Fibroblast of the aortic adventitia (primary cell): ENCODE results near the gene ERCC5. TPM values are rescaled to one million over a fixed set of nuclear protein-coding genes. Genes with fewer than 3 reads are reported as not detected.

Experiments
- DNase-seq: peaks from one replicate; pipeline ENCODE4 v3.0.0-alpha.2; 2010; ENCODE audit warnings: low read depth
- H3K4me3 ChIP-seq: 2 replicates; pipeline ENCODE4 v1.5.1; 2011; ENCODE audit warnings: low read depth, mild to moderate bottlenecking, control low read depth, low read length, moderate library complexity
- total RNA-seq: library from RNA; depleted of rRNA; stranded (reverse); fragments of >200 nt; gene quantifications from 2 replicates; pipeline ENCODE4 v1.2.3, GENCODE V29; 2012; ENCODE audit warnings: low replicate concordance
- TF ChIP-seq, protein P1 (sequence below): IDR thresholded peaks from 2 replicates; pipeline ENCODE4 v1.5.1; 2011; ENCODE audit warnings: mild to moderate bottlenecking, low read length, control low read depth, inconsistent platforms; ENCODE audit not compliant: insufficient read depth

ERCC5 gene
- total RNA-seq, 1 donor = 98.0 TPM

DNA sequence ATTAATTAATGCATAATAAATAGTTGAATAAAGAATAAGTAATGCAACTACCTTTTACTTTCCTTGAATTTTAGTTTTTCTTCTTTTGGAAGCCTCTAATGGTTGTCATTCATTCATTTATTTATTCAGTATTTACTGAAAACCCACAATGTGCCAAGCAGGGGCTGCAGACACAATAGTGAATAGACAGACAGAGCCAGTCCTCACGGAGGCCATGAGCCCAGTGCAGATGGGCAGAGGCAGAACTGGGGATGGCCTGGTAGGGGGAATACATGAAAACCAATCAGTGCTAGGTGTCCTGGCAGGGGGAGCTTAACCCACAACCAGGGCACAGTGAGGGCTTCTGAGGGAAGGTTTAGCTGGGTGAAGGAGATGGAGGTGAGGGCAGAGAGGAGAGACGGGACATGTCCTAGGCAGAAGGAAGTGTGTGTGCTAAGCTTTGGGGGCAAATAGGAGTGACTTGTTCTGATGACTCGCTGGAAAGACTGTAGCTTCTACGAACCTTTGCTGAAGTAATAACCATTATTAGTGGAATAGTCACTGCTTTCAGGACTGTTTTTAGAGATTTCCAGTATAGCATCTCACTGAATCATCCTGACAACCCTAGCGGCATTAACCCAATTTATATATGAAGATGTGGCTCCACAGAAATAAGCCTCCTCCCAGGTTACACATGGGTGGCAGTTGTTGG, 55.9 kb downstream of the ERCC5 start:
- H3K4me3 ChIP-seq = no peak overlapping the region
- DNase-seq = no peak
- TF ChIP-seq, protein P1, sequence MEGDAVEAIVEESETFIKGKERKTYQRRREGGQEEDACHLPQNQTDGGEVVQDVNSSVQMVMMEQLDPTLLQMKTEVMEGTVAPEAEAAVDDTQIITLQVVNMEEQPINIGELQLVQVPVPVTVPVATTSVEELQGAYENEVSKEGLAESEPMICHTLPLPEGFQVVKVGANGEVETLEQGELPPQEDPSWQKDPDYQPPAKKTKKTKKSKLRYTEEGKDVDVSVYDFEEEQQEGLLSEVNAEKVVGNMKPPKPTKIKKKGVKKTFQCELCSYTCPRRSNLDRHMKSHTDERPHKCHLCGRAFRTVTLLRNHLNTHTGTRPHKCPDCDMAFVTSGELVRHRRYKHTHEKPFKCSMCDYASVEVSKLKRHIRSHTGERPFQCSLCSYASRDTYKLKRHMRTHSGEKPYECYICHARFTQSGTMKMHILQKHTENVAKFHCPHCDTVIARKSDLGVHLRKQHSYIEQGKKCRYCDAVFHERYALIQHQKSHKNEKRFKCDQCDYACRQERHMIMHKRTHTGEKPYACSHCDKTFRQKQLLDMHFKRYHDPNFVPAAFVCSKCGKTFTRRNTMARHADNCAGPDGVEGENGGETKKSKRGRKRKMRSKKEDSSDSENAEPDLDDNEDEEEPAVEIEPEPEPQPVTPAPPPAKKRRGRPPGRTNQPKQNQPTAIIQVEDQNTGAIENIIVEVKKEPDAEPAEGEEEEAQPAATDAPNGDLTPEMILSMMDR = no peak

DNA sequence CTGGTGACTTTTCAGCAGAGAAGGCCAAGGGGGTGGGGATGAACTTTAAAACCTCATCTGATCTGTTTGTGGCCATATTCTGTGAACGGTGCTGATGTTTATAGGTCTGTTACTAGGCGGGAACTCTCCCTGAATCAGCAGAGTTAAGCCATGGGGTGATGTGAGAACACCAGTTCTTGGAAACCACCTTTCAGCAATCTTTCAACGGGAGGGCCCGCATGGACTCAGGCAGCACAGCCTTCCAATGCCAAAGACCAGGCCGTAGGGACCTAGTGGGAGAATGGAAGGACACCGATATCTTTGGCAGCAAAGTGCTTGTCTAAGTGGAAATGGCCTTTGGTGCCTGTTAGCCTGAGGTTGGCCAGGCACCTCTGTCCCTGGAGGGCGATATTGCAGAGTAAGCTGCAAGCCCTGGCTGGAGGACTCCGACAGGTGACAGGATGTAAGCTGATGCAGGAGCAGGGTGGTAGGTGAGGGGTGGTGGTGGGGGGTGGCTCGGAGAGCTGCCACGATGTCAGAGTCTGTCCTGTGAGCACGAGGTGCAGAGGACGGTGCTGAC, 57.0 kb downstream of the ERCC5 start:
- H3K4me3 ChIP-seq = no peak overlapping the region
- TF ChIP-seq, protein P1 = no peak
- DNase-seq = no peak

DNA sequence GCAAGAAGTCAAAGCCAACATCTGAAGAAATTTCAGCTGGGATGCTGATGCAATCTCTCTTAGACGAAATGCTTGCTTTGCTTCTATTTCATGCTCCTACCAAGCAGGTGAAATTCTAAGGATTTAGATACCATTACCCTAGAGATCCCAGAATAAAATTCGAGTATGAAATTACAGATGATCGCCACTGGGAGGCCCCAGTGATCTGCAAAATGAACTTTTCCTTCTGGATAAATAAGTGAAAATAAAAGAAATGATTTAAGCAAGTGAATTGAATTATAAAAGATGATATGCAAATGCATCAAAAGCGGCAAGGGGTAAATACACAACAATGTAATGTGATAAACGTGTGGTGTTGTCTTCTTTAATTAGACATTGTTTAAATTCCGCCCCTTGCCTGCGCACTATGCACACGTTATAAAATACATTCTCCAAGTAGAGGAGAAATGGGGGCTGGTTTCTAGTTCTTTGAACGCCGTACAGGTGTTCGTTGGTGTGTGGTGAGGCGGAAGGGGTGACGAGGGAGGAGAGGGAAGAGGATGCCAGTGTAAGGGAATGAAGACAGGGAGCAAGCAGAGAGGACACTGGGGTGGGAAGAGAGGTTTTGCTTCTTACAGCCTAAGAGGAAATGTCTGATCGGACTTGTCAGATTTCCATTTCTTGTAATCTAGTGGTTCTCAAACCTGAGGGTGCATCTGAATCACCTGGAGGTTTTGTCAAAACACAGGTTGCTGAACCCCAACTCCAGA, 58.0 kb downstream of the ERCC5 start:
- no peak overlapping the region for H3K4me3 ChIP-seq
- TF ChIP-seq, protein P1 = peak; percentile 47
- DNase-seq = peak; percentile 26

DNA sequence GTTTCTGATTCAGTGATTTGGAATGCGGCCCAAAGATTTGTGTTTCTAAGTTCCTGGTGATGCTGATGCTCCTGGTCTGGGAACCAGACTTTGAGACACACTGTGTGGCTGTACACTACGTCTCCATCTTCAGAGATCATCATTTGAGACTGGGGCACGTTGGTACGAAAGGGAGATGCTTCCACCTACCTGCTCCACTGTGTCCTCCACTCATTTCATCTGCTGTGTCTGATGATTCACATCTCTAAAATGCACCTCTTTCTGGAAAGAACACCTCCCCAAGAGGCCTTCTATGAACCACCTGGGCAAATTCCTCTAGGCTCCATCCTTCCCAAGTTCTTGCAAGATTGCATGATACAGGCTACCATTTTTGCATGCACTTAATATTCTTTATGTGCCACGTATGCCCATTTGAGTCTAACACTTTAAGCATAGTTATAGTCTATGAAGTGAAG, 58.6 kb downstream of the ERCC5 start:
- H3K4me3 ChIP-seq = no peak overlapping the region
- DNase-seq = no peak
- TF ChIP-seq, protein P1 = no peak

DNA sequence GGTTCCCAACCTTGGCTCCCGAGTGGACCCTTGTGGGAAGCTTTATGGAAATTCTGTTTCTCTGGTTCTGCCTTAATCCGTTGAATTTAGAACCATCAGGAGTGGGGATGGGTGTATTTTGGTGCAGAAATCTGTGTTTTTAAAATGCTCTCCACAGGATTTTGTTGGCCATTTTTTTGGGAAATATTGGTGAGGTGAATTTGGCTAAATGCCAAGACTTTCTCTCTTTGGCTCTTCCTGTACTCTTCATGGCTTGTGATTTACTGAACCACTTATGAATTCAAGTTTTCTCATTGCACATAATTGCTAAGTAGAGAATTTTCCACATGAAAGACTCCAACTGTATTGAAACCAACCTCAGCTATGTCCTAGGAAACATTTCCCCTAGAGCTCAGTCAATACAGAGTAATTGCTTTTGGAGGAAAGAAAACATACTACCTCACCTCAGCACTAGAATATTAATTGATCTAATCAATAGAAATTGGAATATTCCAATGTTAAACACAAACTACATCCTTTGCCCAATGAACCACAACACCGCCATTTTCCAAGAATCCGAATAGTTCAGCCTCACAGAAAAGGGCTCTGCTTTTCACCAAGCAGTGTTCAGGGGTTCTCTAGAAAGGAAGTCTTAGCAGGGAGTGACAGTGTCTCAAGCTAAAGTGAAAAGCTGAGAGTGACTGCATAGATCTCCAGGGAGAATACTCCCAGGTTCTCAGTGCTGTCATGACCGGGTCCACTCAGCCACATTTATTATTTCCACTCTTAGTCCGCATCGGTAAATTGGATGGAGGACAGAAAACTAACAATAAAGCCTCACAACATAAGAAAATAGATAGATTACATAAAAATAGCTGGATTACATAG, 60.3 kb downstream of the ERCC5 start:
- no peak overlapping the region for H3K4me3 ChIP-seq
- no peak for DNase-seq
- TF ChIP-seq, protein P1 = no peak

DNA sequence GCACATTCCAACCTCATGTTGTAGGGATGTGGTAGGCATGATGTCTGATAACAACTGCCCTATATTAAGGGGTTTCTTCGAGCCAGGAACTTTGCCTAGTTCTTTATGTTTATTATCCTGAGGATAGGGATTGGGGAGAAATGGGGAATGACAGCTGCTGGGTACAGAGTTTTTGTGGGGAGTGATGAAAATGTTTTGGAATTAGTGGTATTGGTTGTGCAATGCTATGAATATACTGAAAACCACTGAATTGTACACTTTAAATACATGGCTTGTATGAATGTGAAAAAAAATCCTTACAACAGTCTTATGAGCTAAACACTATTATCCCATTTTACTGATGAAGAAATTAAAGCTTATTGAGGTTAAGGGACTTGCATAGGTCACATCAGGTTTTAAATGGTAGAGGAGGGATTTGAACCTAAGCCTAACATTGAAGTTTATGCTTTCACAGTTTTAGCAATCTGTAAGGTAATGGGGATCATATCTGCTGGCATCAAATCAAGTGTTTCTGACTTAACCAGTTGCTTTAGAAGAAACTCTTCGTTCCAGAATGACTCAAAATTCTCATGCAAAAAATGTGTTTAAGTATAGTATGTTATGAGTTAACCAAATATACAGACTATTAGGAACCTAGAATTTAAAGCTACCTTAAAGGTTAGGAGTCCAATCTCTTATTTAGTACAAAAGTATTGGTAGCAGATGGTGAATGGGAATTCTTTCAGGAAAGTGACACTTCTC, 61.4 kb downstream of the ERCC5 start:
- DNase-seq = no peak
- TF ChIP-seq, protein P1 = no peak
- H3K4me3 ChIP-seq = no peak overlapping the region
